HG03575 (cell line): ENCODE measurements around the gene MYLK4.

Experiments used
- ATAC-seq: cut with Tn5 transposase; IDR thresholded peaks from one replicate; pipeline ENCODE4 v1.9.1; 2021; ENCODE audit not compliant: unreplicated experiment, insufficient number of reproducible peaks, low FRiP score; ENCODE audit errors: extremely low read depth

MYLK4 gene

DNA sequence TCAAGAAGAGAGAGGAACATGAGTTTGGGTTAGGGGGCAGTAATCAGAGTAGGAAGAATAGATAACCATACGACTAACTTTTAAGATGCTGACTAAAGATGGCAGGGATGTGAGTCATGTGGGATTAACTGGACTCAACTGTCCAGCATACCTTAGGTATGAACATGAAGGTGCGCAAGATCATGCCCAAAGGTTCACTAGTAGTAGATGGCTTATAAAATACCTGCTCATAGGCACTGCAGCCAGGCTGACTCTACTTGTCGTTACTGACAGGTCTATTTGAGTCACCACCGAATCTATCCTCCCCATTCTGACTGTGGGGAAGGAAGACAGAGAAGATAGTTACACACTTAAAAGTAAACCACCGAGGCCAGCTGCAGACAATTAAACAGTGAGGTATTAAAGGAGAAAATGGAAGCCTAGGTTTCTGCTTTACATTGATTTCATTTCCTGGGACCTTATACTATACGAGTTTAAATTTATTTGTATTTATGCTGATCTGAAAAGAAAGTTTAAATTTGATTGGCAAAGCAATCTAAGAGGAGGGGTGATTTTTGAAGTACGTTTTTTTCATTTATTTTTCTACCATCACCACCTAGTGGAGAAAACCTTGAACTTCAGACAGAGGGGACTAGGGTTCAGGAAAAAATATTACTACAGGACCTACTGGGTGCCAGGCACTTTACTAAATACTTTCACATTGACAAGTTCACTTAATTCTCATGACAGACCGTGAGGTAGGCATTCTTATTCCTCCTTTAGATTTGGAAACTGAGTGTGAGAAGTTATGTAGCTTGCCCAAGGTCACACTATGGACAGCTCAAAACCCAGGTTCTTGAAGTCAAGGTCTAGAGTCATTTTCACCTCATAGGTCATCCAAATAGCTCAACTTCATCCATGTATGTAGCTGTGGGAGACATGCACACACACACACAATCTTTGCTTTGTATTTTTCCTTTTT, 10.4 kb upstream of the MYLK4 start:
- ATAC-seq, result no peak

DNA sequence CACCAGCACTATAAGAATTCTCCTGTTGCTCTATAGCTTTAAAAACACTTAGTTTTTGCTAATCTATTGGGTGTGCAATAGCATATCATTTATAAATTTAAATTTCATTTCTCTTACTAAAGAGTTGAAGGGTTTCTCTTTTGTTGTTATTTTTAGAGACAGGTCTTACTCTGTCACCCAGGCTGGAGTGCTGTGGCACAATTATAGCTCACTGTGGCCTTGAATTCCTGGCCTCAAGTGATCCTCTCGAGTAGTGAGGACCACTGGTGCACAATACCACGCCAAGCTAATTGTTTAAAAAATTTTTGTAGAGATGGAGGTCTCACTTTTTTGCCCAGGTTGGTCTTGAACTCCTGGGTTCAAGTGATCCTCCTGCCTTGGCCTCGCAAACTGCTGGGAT, 8.3 kb upstream of the MYLK4 start:
- ATAC-seq, result no peak

GRCh38 chr6:2756687-2757224, 6.0 kb upstream of the MYLK4 start:
- ATAC-seq, result no peak

GRCh38 chr6:2756241-2756640, 5.5 kb upstream of the MYLK4 start:
- no peak for ATAC-seq

DNA sequence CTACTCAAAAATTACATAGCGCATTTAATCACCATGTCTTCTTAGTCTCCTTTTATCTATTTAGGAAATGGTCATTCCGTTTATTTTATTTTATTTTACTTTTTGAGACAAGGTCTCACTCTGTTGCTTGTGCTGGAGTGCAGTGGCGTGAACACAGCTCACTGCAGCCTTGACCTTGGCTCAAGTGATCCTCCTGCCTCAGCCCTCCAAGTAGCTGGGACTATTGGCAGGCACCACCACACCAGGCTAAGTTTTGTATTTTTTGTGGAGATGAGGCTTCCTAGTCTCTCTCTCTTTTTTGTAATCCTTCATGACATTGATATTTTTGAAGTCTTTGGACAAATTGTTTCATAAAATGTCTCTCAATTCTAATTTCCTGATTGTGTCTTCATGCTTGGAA, 4.7 kb upstream of the MYLK4 start:
- no peak for ATAC-seq

GRCh38 chr6:2754911-2755310, 4.2 kb upstream of the MYLK4 start:
- no peak for ATAC-seq

DNA sequence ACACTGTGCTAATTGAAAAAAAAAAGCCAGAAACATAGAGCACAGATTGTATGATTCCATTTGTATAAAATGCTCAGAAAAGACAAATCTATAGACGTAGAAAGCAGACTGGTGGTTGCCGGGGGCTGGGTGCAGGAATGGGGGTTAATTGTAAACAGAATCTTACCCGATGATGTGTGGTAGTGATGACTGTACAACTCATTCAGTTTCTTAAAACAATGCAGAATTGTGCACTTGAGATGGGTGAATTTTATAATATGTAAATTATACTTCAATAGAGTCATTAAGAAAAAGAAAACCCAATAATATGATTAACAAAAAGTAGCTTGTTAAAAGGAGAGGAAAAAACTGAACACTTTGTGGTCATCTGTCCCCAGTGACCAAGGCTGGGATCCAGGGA, 3.7 kb upstream of the MYLK4 start:
- ATAC-seq, result no peak

GRCh38 chr6:2753743-2754142, 3.0 kb upstream of the MYLK4 start:
- ATAC-seq, result no peak

- ATAC-seq, result no peak
These were observed 2.4 kb upstream of the MYLK4 start for GRCh38 chr6:2753110-2753489.

- ATAC-seq, result no peak
These were observed 1.9 kb upstream of the MYLK4 start for GRCh38 chr6:2752477-2753109.

GRCh38 chr6:2751871-2752270, 1.1 kb upstream of the MYLK4 start:
- no peak for ATAC-seq

- no peak for ATAC-seq
These were observed 637 bp downstream of the MYLK4 start for GRCh38 chr6:2749969-2750600.

GRCh38 chr6:2748183-2748582, 2.5 kb downstream of the MYLK4 start:
- ATAC-seq, result no peak

- no peak for ATAC-seq
These were observed 4.1 kb downstream of the MYLK4 start for GRCh38 chr6:2746557-2747061.

DNA sequence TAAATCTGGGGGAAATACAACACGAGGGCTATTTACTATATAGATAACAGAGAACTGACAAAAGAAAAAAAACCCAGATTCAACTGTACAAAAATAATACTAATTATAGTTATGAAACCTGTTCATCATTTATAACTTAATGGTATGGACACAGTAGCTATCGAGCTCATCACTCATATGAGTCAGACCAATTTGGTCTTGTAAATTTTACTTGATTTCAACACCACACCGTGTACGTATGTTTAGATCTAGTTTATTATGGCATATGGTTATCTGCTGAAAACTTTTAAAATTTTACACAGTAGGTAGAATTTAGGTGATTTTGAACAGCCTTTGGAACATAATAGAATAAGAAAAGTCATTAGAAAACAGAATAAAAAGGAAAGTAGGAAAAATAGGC, 5.5 kb downstream of the MYLK4 start:
- no peak for ATAC-seq

DNA sequence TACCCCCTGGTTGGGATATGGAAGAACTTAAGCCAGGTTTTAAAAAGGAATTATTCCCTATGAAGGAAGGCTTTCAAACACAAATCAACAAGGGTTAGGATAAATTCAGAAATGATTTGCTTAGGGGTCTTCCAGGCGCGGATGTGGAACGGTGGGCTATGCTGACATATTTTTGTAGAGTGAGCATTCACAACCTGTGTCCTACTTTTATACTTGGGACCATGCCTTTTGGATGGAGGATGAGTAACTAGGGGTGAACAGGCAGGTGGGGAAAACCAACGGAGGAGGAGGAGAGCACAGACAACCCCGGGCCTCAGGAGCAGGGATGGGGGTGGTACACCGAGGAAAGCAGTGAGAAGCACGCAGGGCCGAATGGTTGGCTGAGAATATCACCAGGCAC, 5.9 kb downstream of the MYLK4 start:
- ATAC-seq, result no peak

DNA sequence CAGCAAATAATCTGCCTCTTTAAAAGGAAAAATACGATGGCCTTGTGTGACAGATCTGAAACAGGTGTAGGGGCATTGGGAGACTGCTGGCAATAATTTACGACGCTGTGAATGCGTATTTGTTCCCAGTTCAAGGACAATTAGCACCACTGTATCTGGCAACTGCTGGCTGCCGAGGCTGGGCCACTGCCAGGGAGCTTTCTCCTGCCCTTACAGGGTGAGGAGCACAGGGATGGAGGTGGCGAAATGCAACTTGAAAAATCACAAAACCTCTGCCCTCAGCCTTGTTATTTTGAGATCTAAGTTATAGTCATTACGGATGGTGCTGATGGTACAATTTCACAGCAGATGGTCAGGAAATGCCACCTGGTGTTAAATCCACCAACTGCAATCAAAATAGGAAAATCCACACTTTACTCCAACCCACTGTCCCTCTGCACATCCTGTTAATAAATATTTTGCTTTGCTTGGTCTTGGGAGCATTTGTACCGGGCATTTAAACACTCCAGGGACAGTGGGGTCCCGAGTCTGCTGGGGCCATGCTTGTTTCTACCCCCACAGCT, 6.4 kb downstream of the MYLK4 start:
- ATAC-seq, result no peak

- ATAC-seq, result no peak
These were observed 7.2 kb downstream of the MYLK4 start for GRCh38 chr6:2743280-2744208.
